ENCODE results near the gene SLC37A2.
"Not testable (repeated sequence)": the region's sequence is repeated elsewhere in the genome, so short reads cannot be mapped to it uniquely, and the experiment has no call there.

SLC37A2 gene

GRCh38 chr11:125084057-125084416 lies 20.9 kb downstream of the SLC37A2 start:
- no peak for DNase-seq (ENCODE audit: low spot score)

- DNase-seq (ENCODE audit: low spot score): no peak
Measured at GRCh38 chr11:125084761-125085231, 21.7 kb downstream of the SLC37A2 start.

GRCh38 chr11:125085301-125086081 lies 22.4 kb downstream of the SLC37A2 start:
- no peak for DNase-seq (ENCODE audit: low spot score)

GRCh38 chr11:125086633-125087296 lies 23.7 kb downstream of the SLC37A2 start:
- DNase-seq (ENCODE audit: low spot score): no peak

GRCh38 chr11:125088123-125088522 lies 25.0 kb downstream of the SLC37A2 start:
- no peak for DNase-seq (ENCODE audit: low spot score)

GRCh38 chr11:125088576-125089455 lies 25.7 kb downstream of the SLC37A2 start:
- DNase-seq (ENCODE audit: low spot score): no peak

- DNase-seq (ENCODE audit: low spot score): not testable (repeated sequence)
Measured at GRCh38 chr11:125089481-125089880, 26.4 kb downstream of the SLC37A2 start.

GRCh38 chr11:125090151-125090550 lies 27.0 kb downstream of the SLC37A2 start:
- DNase-seq (ENCODE audit: low spot score): not testable (repeated sequence)

GRCh38 chr11:125090816-125091215 lies 27.7 kb downstream of the SLC37A2 start:
- DNase-seq (ENCODE audit: low spot score): no peak

GRCh38 chr11:125091247-125091876 lies 28.3 kb downstream of the SLC37A2 start:
- DNase-seq (ENCODE audit: low spot score): peak; percentile 38

- DNase-seq (ENCODE audit: low spot score): no peak
Measured at GRCh38 chr11:125091877-125092664, 29.0 kb downstream of the SLC37A2 start.

GRCh38 chr11:125092669-125093068 lies 29.6 kb downstream of the SLC37A2 start:
- DNase-seq (ENCODE audit: low spot score): no peak

GRCh38 chr11:125093502-125093901 lies 30.4 kb downstream of the SLC37A2 start:
- DNase-seq (ENCODE audit: low spot score): no peak

GRCh38 chr11:125094731-125095130 lies 31.6 kb downstream of the SLC37A2 start:
- DNase-seq (ENCODE audit: low spot score): no peak

- no peak for DNase-seq (ENCODE audit: low spot score)
Measured at GRCh38 chr11:125100136-125100535, 37.0 kb downstream of the SLC37A2 start.

- no peak for DNase-seq (ENCODE audit: low spot score)
Measured at GRCh38 chr11:125101596-125101995, 38.5 kb downstream of the SLC37A2 start.

- no peak for DNase-seq (ENCODE audit: low spot score)
Measured at GRCh38 chr11:125102025-125102424, 38.9 kb downstream of the SLC37A2 start.

GRCh38 chr11:125102510-125102909 lies 39.4 kb downstream of the SLC37A2 start:
- DNase-seq (ENCODE audit: low spot score): no peak

- DNase-seq (ENCODE audit: low spot score): no peak
Measured at GRCh38 chr11:125105926-125106325, 42.8 kb downstream of the SLC37A2 start.

GRCh38 chr11:125108469-125108868 lies 45.4 kb downstream of the SLC37A2 start:
- no peak for DNase-seq (ENCODE audit: low spot score)

- DNase-seq (ENCODE audit: low spot score): no peak
Measured at GRCh38 chr11:125110506-125110905, 47.4 kb downstream of the SLC37A2 start.

All from globus pallidus (tissue), 1 donor.